GM12892 (cell line): ENCODE measurements around the gene TGFA.

Experiments
- POLR2A ChIP-seq: IDR thresholded peaks from 2 replicates; pipeline ENCODE4 v1.6.1; 2011; ENCODE audit warnings: low read depth, low read length, control low read depth
- POLR2AphosphoS5 ChIP-seq: IDR thresholded peaks from 2 replicates; pipeline ENCODE4 v1.6.1; 2011; ENCODE audit warnings: low read depth, low read length, control low read depth

- TF ChIP-seq POLR2AphosphoS5 (no peak), POLR2A (no peak)
Observed at GRCh38 chr2:70420740-70421139, 132.9 kb downstream of the TGFA start.
